Karpas-422 (cell line): ENCODE measurements around the gene PDXK. TPM values are rescaled to one million over a fixed set of nuclear protein-coding genes. Genes with fewer than 3 reads are reported as not detected.

Source experiments
- DNase-seq: peaks from one replicate; pipeline ENCODE4 v3.0.0-alpha.2; 2015
- H2AFZ ChIP-seq: fragments of 200-600 bp; sonication (generic); 2 replicates; pipeline ENCODE4 v1.6.1; 2014; ENCODE audit warnings: antibody characterized with exemption, low read length, mixed read lengths
- H3K27ac ChIP-seq: fragments of 200-600 bp; sonication (generic); 2 replicates; pipeline ENCODE4 v1.5.1; 2014; ENCODE audit warnings: mild to moderate bottlenecking, low read length, moderate library complexity
- H3K27me3 ChIP-seq: fragments of 200-600 bp; sonication (generic); 2 replicates; pipeline ENCODE4 v1.6.1; 2014; ENCODE audit warnings: low read length, mixed read lengths
- H3K36me3 ChIP-seq: fragments of 200-600 bp; sonication (generic); 2 replicates; pipeline ENCODE4 v1.6.1; 2014; ENCODE audit warnings: low read length, mixed read lengths; ENCODE audit not compliant: insufficient read depth
- H3K4me1 ChIP-seq: fragments of 200-600 bp; sonication (generic); 2 replicates; pipeline ENCODE4 v1.6.1; 2014; ENCODE audit warnings: mild to moderate bottlenecking, low read length, mixed read lengths
- H3K4me2 ChIP-seq: fragments of 200-600 bp; sonication (generic); 2 replicates; pipeline ENCODE4 v1.6.1; 2014; ENCODE audit warnings: low read length, low read depth, mild to moderate bottlenecking; ENCODE audit not compliant: poor library complexity, severe bottlenecking
- H3K4me3 ChIP-seq: fragments of 200-600 bp; sonication (generic); 2 replicates; pipeline ENCODE4 v1.5.1; 2014; ENCODE audit warnings: mild to moderate bottlenecking, antibody characterized with exemption, low read length, mixed read lengths
- H3K79me2 ChIP-seq: fragments of 200-600 bp; sonication (generic); 2 replicates; pipeline ENCODE4 v1.6.1; 2014; ENCODE audit warnings: mild to moderate bottlenecking, low read length, mixed read lengths
- H3K9ac ChIP-seq: fragments of 200-600 bp; sonication (generic); 2 replicates; pipeline ENCODE4 v1.6.0; 2014; ENCODE audit warnings: low read length
- H3K9me2 ChIP-seq: fragments of 200-600 bp; sonication (generic), shearing (Covaris generic); replicated peaks from 2 replicates; pipeline ENCODE4 v1.6.0; 2014; ENCODE audit warnings: mild to moderate bottlenecking, low read length, moderate library complexity; ENCODE audit not compliant: insufficient read depth
- H3K9me3 ChIP-seq: fragments of 300-700, 200-600 bp; sonication (generic); 2 replicates; pipeline ENCODE4 v1.6.1; 2014; ENCODE audit warnings: low read length, mixed read lengths
- H4K20me1 ChIP-seq: fragments of 200-600 bp; sonication (generic); 2 replicates; pipeline ENCODE4 v1.6.1; 2014; ENCODE audit warnings: mild to moderate bottlenecking, antibody characterized with exemption, low read length, low read depth; ENCODE audit not compliant: insufficient read depth
- total RNA-seq: library from RNA; depleted of rRNA; stranded (reverse); fragments of >200 nt; shearing (Covaris generic); gene quantifications from 2 replicates; pipeline ENCODE4 v1.2.3, GENCODE V29; 2014; ENCODE audit warnings: low replicate concordance

Gene PDXK
- total RNA-seq, 1 experiment from 2014 or later: 44.7 TPM

- no peaks in the 10 kb centered on the region for H3K79me2 ChIP-seq
- no peak overlapping the region for H3K4me2 ChIP-seq
- H3K4me3 ChIP-seq: no peak overlapping the region
- H3K36me3 ChIP-seq: no peaks in the 10 kb centered on the region
- H3K9me2 ChIP-seq: no peaks in the 10 kb centered on the region
- H3K27ac ChIP-seq: no peak overlapping the region
- H4K20me1 ChIP-seq: no peaks in the 10 kb centered on the region
- DNase-seq: no peak
- H3K9me3 ChIP-seq: no peaks in the 10 kb centered on the region
- no peaks in the 10 kb centered on the region for H3K4me1 ChIP-seq
- H3K27me3 ChIP-seq: no peaks in the 10 kb centered on the region
- no peak overlapping the region for H3K9ac ChIP-seq
- no peak overlapping the region for H2AFZ ChIP-seq
These were observed 45.9 kb downstream of the PDXK start for GRCh38 chr21:43764576-43765495.

- no peak for DNase-seq
- Histone ChIP-seq H3K9ac (no peak overlapping the region), H3K9me2 (no peaks in the 10 kb centered on the region), H2AFZ (no peak overlapping the region), H3K4me2 (no peak overlapping the region), H3K4me3 (no peak overlapping the region), H3K4me1 (no peaks in the 10 kb centered on the region), H3K27ac (no peak overlapping the region), H4K20me1 (no peaks in the 10 kb centered on the region), H3K9me3 (no peaks in the 10 kb centered on the region), H3K36me3 (no peaks in the 10 kb centered on the region), H3K27me3 (no peaks in the 10 kb centered on the region), H3K79me2 (no peaks in the 10 kb centered on the region)
These were observed 48.0 kb downstream of the PDXK start for GRCh38 chr21:43766734-43767497.

- no peaks in the 10 kb centered on the region for H3K9me2 ChIP-seq
- no peaks in the 10 kb centered on the region for H3K27me3 ChIP-seq
- no peak overlapping the region for H3K4me3 ChIP-seq
- no peaks in the 10 kb centered on the region for H4K20me1 ChIP-seq
- H3K9me3 ChIP-seq: no peaks in the 10 kb centered on the region
- H3K27ac ChIP-seq: no peak overlapping the region
- H3K79me2 ChIP-seq: no peaks in the 10 kb centered on the region
- no peak for DNase-seq
- H3K4me2 ChIP-seq: no peak overlapping the region
- H2AFZ ChIP-seq: no peak overlapping the region
- H3K9ac ChIP-seq: no peak overlapping the region
- H3K36me3 ChIP-seq: no peaks in the 10 kb centered on the region
- H3K4me1 ChIP-seq: no peaks in the 10 kb centered on the region
These were observed 48.6 kb downstream of the PDXK start for GRCh38 chr21:43767498-43767983.

GRCh38 chr21:43767984-43768867 lies 49.3 kb downstream of the PDXK start:
- Histone ChIP-seq H3K4me3 (no peak overlapping the region), H3K9me3 (no peaks in the 10 kb centered on the region), H3K4me2 (no peak overlapping the region), H4K20me1 (no peaks in the 10 kb centered on the region), H3K79me2 (no peaks in the 10 kb centered on the region), H3K9ac (no peak overlapping the region), H3K9me2 (no peaks in the 10 kb centered on the region), H3K27ac (no peak overlapping the region), H3K27me3 (no peaks in the 10 kb centered on the region), H3K36me3 (peaks cover 2% of the 10 kb centered on the region; the same call in 1 of the 2 replicates), H3K4me1 (no peaks in the 10 kb centered on the region), H2AFZ (no peak overlapping the region)
- no peak for DNase-seq

GRCh38 chr21:43768868-43769167 lies 49.9 kb downstream of the PDXK start:
- H3K4me3 ChIP-seq: no peak overlapping the region
- H3K4me2 ChIP-seq: no peak overlapping the region
- no peak overlapping the region for H3K9ac ChIP-seq
- no peaks in the 10 kb centered on the region for H3K4me1 ChIP-seq
- no peaks in the 10 kb centered on the region for H3K9me3 ChIP-seq
- peaks cover 7% of the 10 kb centered on the region; the same call in 1 of the 2 replicates for H3K36me3 ChIP-seq
- no peaks in the 10 kb centered on the region for H3K27me3 ChIP-seq
- DNase-seq: no peak
- H2AFZ ChIP-seq: no peak overlapping the region
- no peaks in the 10 kb centered on the region for H3K9me2 ChIP-seq
- no peaks in the 10 kb centered on the region for H3K79me2 ChIP-seq
- H3K27ac ChIP-seq: no peak overlapping the region
- no peaks in the 10 kb centered on the region for H4K20me1 ChIP-seq

GRCh38 chr21:43769325-43769958 lies 50.5 kb downstream of the PDXK start:
- Histone ChIP-seq H4K20me1 (0 out of 2 replicates have a peak, but pooled peaks cover 3% of the 10 kb centered on the region), H3K9me2 (no peaks in the 10 kb centered on the region), H3K36me3 (peaks cover 13% of the 10 kb centered on the region), H3K4me2 (no peak overlapping the region), H2AFZ (no peak overlapping the region), H3K4me1 (peaks cover under 1% of the 10 kb centered on the region; the same call in 1 of the 2 replicates), H3K27ac (no peak overlapping the region), H3K79me2 (peaks cover 1% of the 10 kb centered on the region), H3K9ac (no peak overlapping the region), H3K4me3 (no peak overlapping the region), H3K9me3 (no peaks in the 10 kb centered on the region), H3K27me3 (no peaks in the 10 kb centered on the region)
- no peak for DNase-seq

- no peak for DNase-seq
- Histone ChIP-seq H2AFZ (no peak overlapping the region), H3K4me1 (peaks cover 8% of the 10 kb centered on the region), H3K27ac (no peak overlapping the region), H4K20me1 (peaks cover 6% of the 10 kb centered on the region; the same call in 1 of the 2 replicates), H3K9me2 (no peaks in the 10 kb centered on the region), H3K4me2 (no peak overlapping the region), H3K4me3 (no peak overlapping the region), H3K36me3 (peaks cover 15% of the 10 kb centered on the region), H3K9me3 (no peaks in the 10 kb centered on the region), H3K79me2 (peaks cover 8% of the 10 kb centered on the region), H3K27me3 (no peaks in the 10 kb centered on the region), H3K9ac (no peak overlapping the region)
These were observed 51.2 kb downstream of the PDXK start for GRCh38 chr21:43770066-43770655.
